Right kidney (tissue), 9 donors: Measurements from ENCODE around the gene P4HA2.

Experiments used
- DNase-seq: peaks from one replicate; pipeline ENCODE4 v3.0.0-alpha.2; 2016
- long read RNA-seq, 8 donors: transcript quantifications; one replicate each; lab custom pipeline, GENCODE V29; 2026

Gene P4HA2
- long read RNA-seq, donor 1, partial matches to known transcripts = 0 of 5 reads
- long read RNA-seq, donor 1, other reads (novel, unspliced or antisense) = 0 of 5 reads
- long read RNA-seq, donor 2, partial matches to known transcripts = 0 of 1 reads
- long read RNA-seq, donor 2, other reads (novel, unspliced or antisense) = 0 of 1 reads
- long read RNA-seq, donor 3, partial matches to known transcripts = 0 of 4 reads
- long read RNA-seq, donor 3, other reads (novel, unspliced or antisense) = 0 of 4 reads
- long read RNA-seq, donor 4, partial matches to known transcripts = 0 of 4 reads
- long read RNA-seq, donor 4, other reads (novel, unspliced or antisense) = 0 of 4 reads
- long read RNA-seq, donor 5, partial matches to known transcripts = 0 of 18 reads
- long read RNA-seq, donor 5, other reads (novel, unspliced or antisense) = 14 of 18 reads
- long read RNA-seq, donor 6, partial matches to known transcripts = 6 of 8 reads
- long read RNA-seq, donor 6, other reads (novel, unspliced or antisense) = 0 of 8 reads
- long read RNA-seq, donor 7, partial matches to known transcripts = 0 of 7 reads
- long read RNA-seq, donor 7, other reads (novel, unspliced or antisense) = 0 of 7 reads
- long read RNA-seq, donor 8, partial matches to known transcripts = 0 of 5 reads
- long read RNA-seq, donor 8, other reads (novel, unspliced or antisense) = 0 of 5 reads

GRCh38 chr5:132227485-132228240, at the start of gene P4HA2:
Gene P4HA2 (minus strand): TSS chr5:132227853. CDS start chr5:132218626, 9,227 bp downstream.
- DNase-seq = peak; percentile 92

DNA sequence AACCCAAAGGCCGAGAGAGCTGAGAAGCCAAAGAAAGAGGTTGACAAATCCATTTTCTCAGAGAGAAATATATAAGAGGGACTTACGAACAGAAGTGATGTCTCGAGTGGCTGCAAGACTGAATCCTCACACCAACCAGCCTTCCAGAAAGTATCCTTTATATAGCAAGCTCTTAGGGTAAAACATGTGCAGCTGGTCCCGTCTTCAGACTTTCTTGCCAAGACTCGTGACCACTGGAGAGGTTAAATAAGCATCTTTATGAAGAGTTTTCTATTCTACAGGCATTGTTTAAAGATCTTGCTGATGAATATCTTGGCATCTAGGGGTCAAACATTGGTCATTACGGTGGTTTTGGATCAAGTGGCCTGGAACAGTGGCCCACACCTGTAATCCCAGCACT, 49.6 kb upstream of the P4HA2 start:
- no peak for DNase-seq

DNA sequence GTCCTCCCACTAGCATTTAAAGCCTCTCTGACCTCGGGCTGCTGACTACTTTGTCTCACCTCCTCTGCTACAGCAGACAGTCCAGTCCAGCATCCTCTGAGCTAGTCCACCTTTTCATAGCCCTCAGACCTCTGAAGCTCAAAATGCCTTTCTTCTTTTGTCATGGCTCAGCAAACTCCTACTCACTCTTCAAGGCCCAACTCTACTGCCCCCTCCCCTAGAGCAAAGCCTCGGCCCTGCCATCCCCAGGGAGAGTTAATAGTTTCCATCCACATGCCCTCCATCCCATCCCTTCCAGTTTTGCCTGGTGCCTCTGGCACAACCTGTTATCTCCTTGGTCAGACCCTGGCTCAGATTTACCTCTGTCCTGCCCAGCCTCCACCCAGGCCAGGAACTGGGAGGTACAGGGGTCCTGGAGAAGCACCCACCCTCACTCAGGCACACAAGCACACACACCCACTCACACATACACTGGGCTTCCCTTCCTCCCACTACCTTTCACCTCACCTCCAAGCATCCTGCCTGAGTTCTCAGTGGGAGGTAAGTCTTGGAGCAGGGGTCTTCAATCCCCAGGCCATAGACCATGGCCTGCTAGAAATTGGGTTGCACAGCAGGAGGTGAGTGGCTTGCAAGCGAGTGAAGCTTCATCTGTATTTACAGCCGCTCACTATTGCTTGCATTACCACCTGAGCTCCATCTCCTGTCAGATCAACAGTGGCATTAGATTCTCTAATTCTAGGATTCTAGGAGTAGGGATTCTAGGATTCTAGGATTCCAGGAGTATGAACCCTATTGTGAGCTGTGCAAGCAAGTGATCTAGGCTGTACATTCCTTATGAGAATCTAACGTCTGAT, 47.9 kb upstream of the P4HA2 start:
- no peak for DNase-seq

DNA sequence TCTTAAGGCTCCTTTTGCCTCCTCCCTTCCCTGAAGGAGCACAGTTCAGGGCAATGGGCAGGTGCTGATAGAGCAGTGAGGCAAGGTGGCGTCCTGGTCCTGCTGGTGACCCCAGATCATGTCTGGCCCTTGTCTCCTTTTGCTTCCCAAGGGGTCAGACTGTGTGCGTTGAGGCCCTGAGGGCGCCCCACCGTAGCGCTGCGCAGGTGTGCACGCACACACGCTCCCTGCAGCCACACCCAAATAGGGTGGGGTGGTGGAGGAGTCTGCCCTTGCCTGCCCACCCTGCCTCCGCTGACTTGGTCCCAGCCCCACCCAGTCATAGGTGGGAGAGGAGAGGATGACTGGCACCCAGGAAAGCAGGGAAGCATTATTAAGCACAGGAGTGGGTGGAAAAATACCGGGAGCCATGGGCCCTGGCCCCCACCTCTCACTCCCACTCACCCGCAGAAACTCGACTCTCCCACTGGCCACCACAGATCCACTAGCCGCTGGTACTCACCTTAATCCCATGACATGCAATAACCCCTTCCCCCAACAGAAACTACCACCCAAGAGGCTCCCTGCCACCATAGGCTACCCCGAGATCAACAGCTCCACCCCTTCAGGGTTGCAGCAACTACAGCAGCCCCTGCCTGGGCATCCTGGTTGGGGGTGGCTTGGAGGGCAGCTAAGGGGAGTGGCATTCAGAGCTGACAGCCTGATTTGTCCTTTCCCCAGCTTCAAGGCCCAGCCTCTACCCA, 46.6 kb upstream of the P4HA2 start:
- DNase-seq = no peak

- DNase-seq = no peak
Measured at GRCh38 chr5:132273631-132274030, 46.0 kb upstream of the P4HA2 start.

DNA sequence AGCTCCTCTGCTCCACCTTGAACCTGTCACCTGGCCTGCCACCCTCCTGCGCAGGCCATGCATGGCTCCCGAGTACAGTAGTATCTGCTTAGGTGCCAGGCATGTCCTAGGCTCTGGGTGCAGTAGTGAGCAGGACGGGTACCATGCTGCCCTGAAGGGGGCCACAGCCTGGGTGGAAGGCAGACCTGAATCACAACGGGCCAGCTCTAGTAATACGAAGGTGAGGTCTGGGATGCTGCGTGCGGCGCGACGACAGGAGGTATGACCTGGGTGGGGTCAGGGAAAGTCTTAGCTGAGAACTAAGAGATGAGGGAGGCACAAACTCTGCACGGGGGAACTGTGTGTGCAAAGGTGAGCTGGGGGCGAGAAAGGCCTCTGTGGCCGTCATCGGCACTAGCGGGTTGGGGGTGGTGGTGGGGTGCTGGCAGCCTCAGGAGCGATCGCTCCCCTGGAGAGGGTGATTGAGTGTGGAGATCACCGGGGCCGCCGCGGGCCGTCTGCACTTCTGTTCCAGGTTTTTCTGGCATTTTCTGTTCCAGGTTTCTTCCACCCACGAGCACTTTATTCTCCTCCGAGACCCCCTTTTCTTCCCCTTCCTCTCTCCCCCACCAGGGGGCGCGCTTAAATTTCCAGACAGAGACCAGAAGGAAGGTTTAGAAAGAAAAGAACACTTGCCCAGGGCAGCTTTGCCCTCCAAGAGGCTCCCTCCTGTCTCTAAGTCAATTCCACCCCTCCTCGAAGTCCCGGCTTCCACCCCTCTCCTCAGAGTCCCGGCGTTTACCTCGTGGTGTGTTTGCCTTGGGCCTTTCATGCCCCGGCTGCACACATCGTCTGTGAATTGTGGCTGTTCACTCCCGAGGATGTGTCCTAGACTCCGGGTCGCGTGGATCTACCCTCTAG, 44.9 kb upstream of the P4HA2 start:
- peak; percentile 68 for DNase-seq

DNA sequence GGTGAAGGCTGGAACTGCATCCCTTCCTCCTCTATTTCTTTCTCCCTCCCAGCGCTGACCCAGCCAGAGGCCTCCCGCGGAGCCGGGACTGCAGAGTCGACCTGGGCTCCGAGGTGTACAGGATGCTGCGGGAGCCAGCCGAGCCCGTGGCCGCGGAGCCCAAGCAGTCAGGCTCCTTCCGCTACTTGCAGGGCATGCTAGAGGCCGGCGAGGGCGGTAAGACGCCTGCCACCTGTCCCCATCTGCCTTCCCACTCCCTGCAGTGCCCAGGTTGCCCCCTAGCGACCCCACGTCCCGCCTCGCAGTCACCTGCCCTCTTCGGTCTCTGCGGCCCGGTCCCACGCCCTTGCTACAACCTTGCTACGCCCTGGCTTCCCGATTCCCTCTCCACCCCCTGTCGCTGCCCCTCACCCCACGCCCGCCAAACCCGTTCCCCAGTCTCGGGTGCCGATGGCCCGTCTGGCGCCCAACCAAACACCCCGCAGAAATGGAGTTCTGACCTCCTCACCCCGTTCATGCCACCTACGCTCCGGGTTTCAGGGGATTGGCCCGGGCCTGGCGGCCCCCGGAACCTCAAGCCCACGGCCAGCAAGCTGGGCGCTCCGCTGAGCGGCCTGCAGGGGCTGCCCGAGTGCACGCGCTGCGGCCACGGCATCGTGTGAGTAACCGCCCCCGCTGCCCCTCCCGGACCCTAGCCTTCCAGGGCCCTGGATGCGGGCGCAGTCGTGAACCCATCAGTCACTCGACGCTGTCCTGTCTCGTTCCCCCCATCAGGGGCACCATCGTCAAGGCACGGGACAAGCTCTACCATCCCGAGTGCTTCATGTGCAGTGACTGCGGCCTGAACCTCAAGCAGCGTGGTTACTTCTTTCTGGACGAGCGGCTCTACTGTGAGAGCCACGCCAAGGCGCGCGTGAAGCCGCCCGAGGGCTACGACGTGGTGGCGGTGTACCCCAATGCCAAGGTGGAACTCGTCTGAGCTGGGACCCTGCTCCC, 43.9 kb upstream of the P4HA2 start:
- no peak for DNase-seq

DNA sequence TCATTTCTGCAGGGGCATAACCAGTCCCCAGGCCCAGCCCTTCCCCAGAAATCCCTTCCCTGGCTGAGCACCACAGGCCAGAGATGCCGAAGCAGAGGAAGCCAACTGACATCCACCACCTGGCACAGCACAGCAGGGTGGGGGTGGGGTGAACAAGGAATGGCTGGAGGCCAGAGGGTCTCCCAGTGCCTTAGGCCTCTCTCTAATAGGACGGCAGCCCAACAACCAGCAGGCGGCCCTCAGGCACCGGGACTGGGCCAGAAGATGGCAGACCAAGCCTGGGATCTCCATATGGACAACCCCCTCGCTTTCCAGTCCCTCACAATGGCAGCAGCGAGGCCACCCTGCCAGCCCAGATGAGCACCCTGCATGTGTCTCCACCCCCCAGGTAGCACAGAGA, 43.1 kb upstream of the P4HA2 start:
- DNase-seq = no peak

GRCh38 chr5:132270335-132270665, 42.6 kb upstream of the P4HA2 start:
- no peak for DNase-seq

GRCh38 chr5:132269635-132270334, 42.1 kb upstream of the P4HA2 start:
- DNase-seq = no peak

GRCh38 chr5:132268769-132269551, 41.3 kb upstream of the P4HA2 start:
- no peak for DNase-seq

DNA sequence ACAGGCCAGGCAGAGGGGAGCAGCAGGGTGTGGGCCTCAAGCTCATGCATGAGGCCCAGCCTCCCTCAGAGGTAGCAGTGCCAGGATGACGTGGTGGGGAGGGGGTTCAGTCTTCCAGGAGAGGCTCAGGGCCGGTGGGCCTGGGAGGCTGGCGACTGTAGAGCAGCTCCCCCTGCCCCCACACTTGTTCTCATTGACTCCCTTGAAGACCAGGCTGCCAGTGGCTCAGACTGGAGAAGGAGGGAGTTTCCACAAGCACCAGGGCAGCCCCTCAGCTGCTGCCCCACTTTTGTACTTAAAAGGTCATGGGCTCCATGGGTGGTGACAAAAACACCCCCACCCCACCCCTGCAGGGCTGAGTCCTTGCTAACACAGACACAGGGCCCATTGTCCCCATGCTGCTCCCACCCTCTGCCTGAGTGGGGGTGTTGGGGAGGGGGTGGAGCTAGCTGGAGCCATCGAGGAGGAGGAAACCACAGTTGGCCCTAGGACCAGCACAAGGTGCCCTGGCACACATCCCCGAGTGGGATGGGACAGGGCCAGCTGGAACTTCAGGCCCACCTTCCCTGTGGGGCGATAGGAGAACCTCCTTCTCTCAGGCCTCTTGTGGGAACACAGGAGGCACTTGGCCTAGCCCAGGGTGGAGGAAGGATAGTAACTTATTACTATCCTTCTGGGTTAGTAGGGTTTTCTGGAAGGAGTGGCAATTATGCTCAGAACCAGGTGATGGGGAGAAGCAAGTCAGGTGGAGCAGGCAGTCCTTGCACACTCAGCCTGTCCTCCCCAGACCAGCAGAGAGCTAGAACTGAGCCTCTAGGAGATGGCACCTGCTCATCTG, 40.5 kb upstream of the P4HA2 start:
- DNase-seq = no peak

DNA sequence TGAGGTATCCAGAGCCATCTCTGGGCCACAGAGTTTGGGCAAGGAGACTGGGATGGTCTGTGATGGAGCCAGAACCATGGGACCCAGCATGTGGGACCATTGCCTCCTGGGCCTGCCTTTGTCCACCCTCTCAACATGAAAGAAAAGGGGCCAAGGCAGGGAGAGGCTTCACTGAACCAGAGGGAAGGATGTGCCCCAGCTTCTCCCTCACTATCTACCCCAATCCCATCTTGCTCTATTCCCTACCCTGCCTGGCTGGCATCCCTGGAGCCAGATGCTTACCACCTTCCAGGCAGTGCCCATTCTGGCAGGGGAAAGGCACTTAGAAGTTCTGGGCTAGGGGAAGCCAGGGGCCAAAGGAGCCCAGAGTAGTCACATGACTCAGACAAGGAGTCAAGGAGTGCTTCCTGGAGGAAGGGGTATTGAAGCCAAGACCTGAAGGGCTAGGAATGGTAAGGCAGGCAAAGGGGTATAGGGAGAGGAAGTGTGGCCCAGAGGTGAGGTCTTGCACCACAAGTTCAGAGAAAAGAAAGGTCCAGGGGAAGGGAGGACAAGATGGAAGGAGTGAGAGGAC, 39.6 kb upstream of the P4HA2 start:
- no peak for DNase-seq

DNA sequence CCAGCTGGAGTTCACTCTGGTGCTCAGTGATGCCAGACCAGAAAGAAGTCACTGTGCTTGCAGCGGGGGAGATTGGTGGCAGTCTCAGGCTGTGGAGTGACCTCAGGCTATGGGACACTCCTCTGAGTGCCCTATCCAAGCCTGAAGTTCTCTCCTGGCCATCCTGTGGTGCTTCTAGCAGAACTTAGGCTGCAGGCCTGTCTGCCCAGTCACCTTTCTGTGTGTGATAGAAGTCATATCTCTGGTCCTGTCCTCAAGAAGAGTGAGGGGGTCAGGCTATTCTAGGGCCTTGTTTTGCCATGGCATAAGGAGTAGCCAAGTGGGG, 39.1 kb upstream of the P4HA2 start:
- no peak for DNase-seq

- no peak for DNase-seq
Measured at GRCh38 chr5:132266031-132266835, 38.6 kb upstream of the P4HA2 start.
